GM21390 (cell line): ENCODE results near the gene OR11A1.
"Not testable (repeated sequence)": the region's sequence is repeated elsewhere in the genome, so short reads cannot be mapped to it uniquely, and the experiment has no call there.

Experiments used
- ATAC-seq: cut with Tn5 transposase; IDR thresholded peaks from one replicate; pipeline ENCODE4 v1.9.1; 2021; ENCODE audit not compliant: unreplicated experiment

Gene OR11A1

GRCh38 chr6:29479560-29479959 lies 22.7 kb upstream of the OR11A1 start:
- no peak for ATAC-seq

DNA sequence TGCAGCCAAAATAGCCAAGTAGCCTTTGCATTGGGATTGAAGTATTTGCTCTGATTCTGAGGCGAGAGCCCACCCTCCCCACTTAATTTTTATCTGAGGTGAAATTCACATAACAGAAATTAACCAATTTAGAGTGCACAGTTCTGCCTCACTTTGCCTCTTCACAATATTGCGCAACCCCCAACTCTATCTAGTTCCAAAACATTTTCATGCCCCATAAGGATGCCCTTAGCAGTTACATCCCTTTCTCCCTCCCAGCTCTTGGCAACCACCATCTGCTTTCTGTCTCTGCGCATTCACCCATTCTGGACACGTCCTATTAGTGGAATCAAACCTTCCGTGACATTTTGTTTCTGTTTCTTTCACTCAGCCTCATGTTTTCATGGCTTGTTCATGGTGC lies 21.9 kb upstream of the OR11A1 start:
- no peak for ATAC-seq

DNA sequence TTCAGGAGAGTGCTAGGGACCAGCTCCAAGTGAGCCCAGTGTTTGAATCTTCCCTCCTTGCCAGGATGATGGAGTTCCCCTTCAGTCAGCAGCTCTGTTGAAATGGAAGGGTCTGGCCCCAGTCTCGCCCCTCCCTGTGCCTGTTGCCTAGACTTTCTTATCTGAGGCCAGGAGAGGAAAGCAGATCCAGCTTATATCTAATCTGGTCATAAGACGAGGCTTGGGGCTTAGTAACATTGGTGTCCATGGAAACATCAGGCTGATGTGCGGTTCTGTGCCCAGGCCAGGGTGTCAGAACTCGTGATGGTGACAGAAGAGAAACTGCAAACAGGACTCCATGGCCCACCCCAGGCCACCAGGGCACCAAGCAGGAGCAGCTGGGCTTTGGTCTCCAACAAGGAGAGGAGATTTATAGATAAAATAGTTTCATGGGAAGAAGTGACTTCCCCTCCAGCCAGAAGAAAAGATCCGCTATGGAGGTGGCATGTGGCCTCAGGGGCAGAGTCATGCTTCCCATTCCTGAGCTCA lies 21.1 kb upstream of the OR11A1 start:
- no peak for ATAC-seq

DNA sequence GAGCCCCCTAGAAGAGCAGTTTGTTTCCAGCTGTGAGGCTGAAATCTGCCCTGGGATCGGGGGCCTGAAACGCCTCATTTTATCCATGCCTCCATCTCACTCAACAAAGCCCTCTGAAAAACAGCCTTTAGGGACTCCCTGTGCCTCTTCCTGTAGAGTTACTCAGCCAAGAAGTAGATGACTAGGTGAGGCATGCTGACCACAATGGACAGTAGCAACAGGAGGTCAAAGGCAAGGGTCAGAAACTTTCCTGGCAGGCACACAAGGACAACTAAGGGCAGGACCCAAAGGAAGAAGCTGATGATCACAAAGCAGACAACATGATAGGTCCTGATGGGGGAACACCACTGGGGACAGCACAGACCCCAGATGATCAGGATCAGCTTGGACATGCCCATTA lies 18.1 kb upstream of the OR11A1 start:
- ATAC-seq: no peak

- no peak for ATAC-seq
Measured at GRCh38 chr6:29466241-29466640, 9.4 kb upstream of the OR11A1 start.

- ATAC-seq: no peak
Measured at GRCh38 chr6:29465801-29466200, 8.9 kb upstream of the OR11A1 start.

GRCh38 chr6:29465279-29465678 lies 8.4 kb upstream of the OR11A1 start:
- ATAC-seq: no peak

DNA sequence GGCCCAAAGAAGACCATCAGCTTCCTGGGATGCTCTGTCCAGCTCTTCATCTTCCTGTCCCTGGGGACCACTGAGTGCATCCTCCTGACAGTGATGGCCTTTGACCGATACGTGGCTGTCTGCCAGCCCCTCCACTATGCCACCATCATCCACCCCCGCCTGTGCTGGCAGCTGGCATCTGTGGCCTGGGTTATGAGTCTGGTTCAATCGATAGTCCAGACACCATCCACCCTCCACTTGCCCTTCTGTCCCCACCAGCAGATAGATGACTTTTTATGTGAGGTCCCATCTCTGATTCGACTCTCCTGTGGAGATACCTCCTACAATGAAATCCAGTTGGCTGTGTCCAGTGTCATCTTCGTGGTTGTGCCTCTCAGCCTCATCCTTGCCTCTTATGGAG lies 5.2 kb upstream of the OR11A1 start:
- no peak for ATAC-seq

DNA sequence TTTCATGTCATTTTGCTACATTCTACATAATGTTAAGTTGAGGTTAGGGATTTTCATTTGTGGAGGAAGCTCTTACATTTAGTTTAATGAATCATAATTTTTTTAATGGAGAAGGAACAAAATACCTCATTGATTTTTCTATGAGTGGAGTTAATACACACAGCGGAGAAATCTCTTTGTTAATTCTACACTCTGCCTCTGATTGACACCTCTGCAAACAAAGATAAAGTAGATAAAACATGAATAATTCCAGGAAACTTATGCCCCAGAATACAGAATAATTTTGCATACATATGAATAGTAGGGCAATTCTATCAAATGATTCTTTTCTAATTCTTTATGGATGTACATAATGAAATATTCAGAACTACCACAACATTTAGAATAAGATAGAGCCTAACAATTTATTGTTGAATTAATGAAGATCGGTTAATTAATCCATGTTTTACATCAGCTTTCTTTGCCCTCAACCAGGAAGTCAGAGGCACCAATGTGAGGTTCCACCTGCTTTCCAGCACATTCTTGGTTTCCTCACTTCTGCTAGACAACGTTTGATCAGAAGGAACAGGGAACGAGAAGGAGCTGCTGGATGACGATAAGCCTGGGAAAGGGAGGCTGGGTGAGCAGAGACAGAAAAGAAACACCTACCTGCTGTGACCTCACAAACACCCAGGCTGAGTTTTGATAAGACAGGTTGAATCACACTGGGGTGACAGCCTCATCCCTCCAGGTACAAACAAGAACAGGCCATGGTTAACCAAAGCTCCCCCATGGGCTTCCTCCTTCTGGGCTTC lies 4.3 kb upstream of the OR11A1 start:
- no peak for ATAC-seq

DNA sequence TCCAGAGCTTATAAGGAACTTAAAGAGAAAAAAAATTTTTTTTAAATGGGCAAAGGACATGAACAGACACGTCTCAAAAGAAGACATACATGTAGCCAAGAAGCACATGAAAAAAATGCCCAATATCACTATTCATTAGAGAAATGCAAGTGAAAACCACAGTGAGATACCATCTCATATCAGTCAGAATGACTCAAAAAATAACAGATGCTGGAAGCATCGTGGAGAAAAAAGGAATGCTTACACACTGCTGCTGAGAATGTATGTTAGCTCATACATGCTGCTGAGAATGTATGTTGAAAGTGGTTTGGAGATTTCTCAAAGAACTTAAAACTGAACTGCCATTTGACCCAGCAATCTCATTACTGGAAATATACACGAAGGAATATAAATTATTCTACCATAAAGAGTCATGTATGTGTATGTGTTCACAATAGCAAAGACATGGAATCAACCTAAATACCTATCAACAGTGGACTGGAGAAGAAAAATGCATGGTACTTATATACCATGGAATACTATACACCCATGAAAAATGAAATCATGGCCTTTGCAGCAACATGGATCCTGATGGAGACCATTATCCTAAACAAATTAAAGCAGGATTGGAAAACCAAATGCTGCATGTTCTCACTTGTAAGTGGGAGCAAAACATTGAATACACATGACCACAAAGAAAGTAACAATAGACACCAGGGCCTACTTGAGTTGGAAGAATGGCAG lies 5.2 kb downstream of the OR11A1 start:
- ATAC-seq: no peak

DNA sequence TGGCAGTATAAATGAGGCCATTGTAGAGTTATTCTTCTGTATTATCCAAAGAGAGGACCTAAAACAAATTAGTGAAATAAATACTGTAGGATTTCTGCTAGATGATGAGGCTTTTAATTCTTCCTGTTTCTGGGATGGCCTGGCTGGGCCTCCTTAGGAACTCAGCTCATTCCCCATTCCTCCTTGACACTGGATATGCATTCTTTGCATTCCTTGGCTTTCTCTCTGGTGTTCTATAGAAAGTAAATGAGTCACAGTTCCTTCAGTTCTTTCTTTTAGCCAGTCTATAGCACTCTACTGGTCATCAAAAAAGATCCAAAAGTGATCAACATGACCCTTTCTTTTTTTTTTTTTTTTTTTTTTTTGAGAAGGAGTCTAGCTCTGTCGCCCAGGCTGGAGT lies 9.2 kb downstream of the OR11A1 start:
- ATAC-seq: no peak

GRCh38 chr6:29444031-29444430 lies 12.8 kb downstream of the OR11A1 start:
- not testable (repeated sequence) for ATAC-seq

- ATAC-seq: no peak
Measured at GRCh38 chr6:29442719-29443118, 14.2 kb downstream of the OR11A1 start.

GRCh38 chr6:29439006-29439405 lies 17.9 kb downstream of the OR11A1 start, which contains the start of gene OR10C1:
Gene OR10C1, plus strand, starts transcription at chr6:29439306. Its CDS starts 710 bp downstream, at chr6:29440016.
- no peak for ATAC-seq

DNA sequence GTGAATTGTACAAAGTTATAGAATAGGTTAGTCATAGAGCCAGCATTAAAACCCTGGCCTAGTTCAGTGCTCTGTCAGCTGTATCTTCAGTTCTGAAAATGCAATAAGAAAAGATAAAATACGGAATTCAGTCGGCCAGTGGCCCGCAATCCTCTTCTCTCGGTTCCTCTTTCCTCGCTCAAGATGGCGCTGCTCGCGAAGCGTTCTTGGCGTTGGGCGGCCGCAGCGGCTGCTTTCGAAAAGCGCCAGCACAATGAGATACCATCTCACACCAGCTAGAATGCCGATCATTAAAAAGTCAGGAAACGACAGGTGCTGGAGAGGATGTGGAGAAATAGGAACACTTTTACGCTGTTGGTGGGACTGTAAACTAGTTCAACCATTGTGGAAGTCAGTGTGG lies 20.1 kb downstream of the OR11A1 start:
- not testable (repeated sequence) for ATAC-seq

- no peak for ATAC-seq
Measured at GRCh38 chr6:29426654-29427053, 30.2 kb downstream of the OR11A1 start.

DNA sequence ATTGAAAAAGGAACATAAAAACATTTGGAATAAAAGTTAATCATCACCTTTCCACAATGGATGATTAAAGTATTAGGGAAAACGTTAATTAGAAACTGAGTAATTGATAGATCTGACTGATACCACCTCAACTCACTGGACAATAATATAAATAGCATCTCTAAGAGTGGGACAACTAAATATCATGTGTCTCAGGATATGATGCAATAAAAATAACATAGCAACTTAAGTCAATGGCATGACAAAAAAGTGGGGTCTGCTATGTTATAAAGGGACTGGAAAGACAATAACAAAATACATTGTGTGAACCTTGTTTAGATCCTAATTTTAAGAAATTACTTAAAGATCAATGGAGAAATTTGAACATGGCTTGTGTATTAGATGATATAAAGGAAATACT lies 31.8 kb downstream of the OR11A1 start:
- ATAC-seq: no peak

GRCh38 chr6:29424575-29424974 lies 32.3 kb downstream of the OR11A1 start:
- ATAC-seq: no peak

DNA sequence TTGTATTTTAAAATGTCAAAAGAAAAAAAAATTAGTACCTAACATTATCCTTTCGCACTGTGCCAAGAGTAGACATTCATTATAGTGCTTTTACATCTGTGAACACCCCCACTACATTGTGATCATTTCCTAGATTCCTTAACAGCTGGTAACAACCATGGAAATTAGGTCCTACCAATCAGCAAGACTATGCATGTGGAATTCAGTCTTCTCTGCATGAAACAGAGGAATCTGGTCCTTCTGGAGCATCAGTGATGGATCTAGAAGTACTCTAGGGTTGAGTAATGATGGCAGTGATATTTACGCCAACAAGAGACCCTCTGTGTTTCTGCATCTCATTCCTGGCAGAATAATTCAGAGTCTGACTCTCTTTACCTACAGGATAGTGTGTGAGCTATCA lies 32.7 kb downstream of the OR11A1 start:
- no peak for ATAC-seq

DNA sequence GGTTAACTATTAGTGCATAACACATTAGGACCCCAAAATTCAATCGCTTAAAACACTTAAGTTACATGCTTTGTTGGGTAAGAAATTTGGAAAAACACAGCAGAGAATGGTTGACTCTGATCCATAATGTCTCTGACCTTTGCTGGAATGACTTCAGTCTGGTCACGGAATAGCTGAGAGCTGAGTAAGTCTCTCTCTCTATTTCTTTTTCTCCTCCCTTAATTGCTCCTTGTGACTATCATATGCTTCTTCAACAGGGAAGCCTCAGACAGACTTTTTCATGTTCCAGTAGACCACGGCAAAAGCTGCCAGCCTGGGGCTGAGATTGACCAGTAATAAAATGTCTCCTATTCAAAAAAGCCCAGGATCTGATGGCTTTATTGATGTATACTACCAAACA lies 37.4 kb downstream of the OR11A1 start:
- ATAC-seq: no peak

- no peak for ATAC-seq
Measured at GRCh38 chr6:29414588-29414987, 42.3 kb downstream of the OR11A1 start, which contains the start of gene OR12D1. Gene OR12D1, plus strand, starts transcription at chr6:29414928.

- ATAC-seq: no peak
Measured at GRCh38 chr6:29403801-29404200, 53.1 kb downstream of the OR11A1 start.
